HepG2 (cell line): Measurements from ENCODE around the gene RIMBP2.

Source experiments
- CHD2 ChIP-seq: IDR thresholded peaks from 2 replicates; pipeline ENCODE4 v1.6.1; 2011; ENCODE audit warnings: low read depth, low read length, improper control_type of control experiment
- ETV5 ChIP-seq: IDR thresholded peaks from 2 replicates; pipeline ENCODE4 v1.6.1; 2018; ENCODE audit warnings: missing biosample characterization, missing genetic modification reagents, inconsistent platforms, borderline replicate concordance
- KDM4B ChIP-seq: sonication (generic); formaldehyde crosslinking; IDR thresholded peaks from 2 replicates; pipeline ENCODE4 v1.4.0; 2020; ENCODE audit warnings: missing genetic modification reagents
- NFE2L2 ChIP-seq: fragments of 150-350 bp; IDR thresholded peaks from 2 replicates; pipeline ENCODE4 v1.6.1; 2014; ENCODE audit warnings: low read length
- NR2C2 ChIP-seq: sonication (generic); formaldehyde crosslinking; IDR thresholded peaks from 2 replicates; pipeline ENCODE4 v1.4.0; 2020; ENCODE audit warnings: missing genetic modification reagents, mild to moderate bottlenecking, moderate library complexity, borderline replicate concordance
- SMARCC2 ChIP-seq: fragments of 450-650 bp; IDR thresholded peaks from 2 replicates; pipeline ENCODE4 v1.6.1; 2017; ENCODE audit warnings: antibody characterized with exemption, mild to moderate bottlenecking
- TCF7L2 ChIP-seq: IDR thresholded peaks from 2 replicates; pipeline ENCODE4 v1.6.1; 2011; ENCODE audit warnings: mild to moderate bottlenecking, low read depth, low read length, moderate library complexity
- XBP1 ChIP-seq: sonication (generic); formaldehyde crosslinking; IDR thresholded peaks from 2 replicates; pipeline ENCODE4 v1.5.0; 2020; ENCODE audit warnings: missing genetic modification reagents
- ZBTB33 ChIP-seq: sonication (generic); formaldehyde crosslinking; IDR thresholded peaks from 2 replicates; pipeline ENCODE4 v1.4.0; 2020; ENCODE audit warnings: missing genetic modification reagents
- ZKSCAN1 ChIP-seq: fragments of 150-350 bp; IDR thresholded peaks from 2 replicates; pipeline ENCODE4 v1.6.1; 2014; ENCODE audit warnings: low read length
- ZNF83 ChIP-seq: sonication (generic); formaldehyde crosslinking; IDR thresholded peaks from 2 replicates; pipeline ENCODE4 v1.4.0; 2020; ENCODE audit warnings: missing genetic modification reagents, mild to moderate bottlenecking, borderline replicate concordance

GRCh38 chr12:130762319-130762675 lies 46.2 kb upstream of the RIMBP2 start:
- TF ChIP-seq ZKSCAN1, result no peak
- TF ChIP-seq TCF7L2, result no peak
- TF ChIP-seq ZNF83 (CRISPR knock-in tag), result no peak
- no peak for TF ChIP-seq NR2C2 (CRISPR knock-in tag)
- no peak for TF ChIP-seq SMARCC2
- TF ChIP-seq CHD2, result no peak
- TF ChIP-seq XBP1, result no peak
- no peak for TF ChIP-seq ZBTB33 (CRISPR knock-in tag)
- no peak for TF ChIP-seq NFE2L2
- no peak for TF ChIP-seq ETV5 (CRISPR knock-in tag)
- TF ChIP-seq KDM4B (CRISPR knock-in tag), result no peak
